NCI-H1436 (cell line): ENCODE results near the gene IPO5.
A peak's percentile ranks its signal among the peaks of the same experiment; 100 is the strongest.
"Not testable (repeated sequence)": the region's sequence is repeated elsewhere in the genome, so short reads cannot be mapped to it uniquely, and the experiment has no call there.

Experiments
- DNase-seq: peaks from one replicate; lab custom pipeline; 2025; lab: John Stamatoyannopoulos, UW

Gene IPO5

DNA sequence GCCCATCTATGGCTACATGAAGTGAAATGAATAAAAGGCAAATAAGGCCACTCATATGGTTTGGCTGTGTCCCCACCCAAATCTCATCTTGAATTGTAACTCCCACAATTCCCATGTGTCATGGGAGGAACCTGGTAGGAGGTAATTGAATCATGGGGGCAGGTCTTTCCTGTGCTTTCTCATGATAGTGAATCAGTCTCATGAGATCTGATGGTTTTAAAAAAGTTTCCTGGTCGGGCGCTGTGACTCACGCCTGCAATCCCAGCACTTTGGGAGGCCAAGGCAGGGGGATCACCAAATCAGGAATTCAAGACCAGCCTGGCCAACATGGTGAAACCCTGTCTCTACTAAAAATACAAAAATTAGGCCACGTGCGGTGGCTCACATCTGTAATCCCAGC is 4.2 kb upstream of the IPO5 start:
- DNase-seq = not testable (repeated sequence)

DNA sequence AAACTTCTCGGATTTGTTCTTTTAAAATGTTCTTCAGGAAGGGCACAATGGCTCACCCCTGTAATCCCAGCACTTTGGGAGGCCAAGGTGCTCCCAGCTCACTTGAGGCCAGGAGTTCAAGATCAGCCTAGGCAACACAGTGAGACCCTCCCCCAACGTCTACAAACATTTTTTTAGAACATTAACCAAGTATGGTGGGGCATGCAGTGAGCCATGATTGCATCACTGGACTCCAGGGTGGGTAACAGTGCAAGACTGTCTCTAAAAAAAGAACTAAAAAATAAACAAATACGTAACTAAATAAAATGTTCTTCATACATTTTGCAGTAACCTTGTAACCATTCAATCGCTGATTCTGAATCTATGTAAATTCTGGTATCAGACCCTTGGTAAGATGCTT is 2.1 kb upstream of the IPO5 start:
- DNase-seq = no peak

DNA sequence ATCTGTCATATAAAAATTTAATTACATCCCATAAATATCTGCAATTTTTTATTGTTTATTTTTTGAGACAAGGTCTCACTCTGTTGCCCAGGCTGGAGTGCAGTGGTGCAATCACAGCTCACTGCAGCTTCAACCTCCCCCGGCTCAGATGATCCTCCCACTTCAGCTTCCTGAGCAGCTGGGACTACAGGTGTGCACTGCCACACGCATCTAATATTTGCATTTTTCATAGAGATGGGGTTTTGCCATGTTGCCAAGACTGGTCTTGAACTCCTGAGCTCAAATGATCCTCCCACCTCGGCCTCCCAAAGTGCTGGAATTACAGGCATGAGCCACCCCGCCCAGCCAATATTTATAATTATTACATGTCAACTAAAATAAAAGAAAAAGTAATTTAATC is 644 bp upstream of the IPO5 start:
- not testable (repeated sequence) for DNase-seq

GRCh38 chr13:97961340-97961739 is 7.9 kb downstream of the IPO5 start:
- no peak for DNase-seq

DNA sequence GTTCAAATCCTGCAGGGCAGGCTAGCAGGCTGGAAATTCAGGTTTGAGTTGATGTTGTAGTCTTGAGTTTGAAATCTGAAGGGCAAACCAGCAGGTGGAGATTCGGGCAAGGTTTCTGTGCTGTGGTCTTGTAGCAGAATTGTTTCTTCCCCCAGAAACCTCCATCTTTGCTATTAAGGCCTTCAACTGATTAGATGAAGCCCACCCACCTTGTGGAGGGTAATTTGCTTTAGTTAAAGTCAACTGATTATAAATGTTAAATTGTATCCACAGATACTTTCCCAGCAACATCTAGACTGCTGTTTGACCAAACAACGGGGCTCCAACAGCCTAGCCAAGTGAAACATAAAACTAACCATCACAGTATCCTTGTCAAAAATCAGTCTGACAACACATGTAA is 9.4 kb downstream of the IPO5 start:
- DNase-seq = no peak

- DNase-seq = no peak
Measured at GRCh38 chr13:97967226-97967625, 13.8 kb downstream of the IPO5 start.

DNA sequence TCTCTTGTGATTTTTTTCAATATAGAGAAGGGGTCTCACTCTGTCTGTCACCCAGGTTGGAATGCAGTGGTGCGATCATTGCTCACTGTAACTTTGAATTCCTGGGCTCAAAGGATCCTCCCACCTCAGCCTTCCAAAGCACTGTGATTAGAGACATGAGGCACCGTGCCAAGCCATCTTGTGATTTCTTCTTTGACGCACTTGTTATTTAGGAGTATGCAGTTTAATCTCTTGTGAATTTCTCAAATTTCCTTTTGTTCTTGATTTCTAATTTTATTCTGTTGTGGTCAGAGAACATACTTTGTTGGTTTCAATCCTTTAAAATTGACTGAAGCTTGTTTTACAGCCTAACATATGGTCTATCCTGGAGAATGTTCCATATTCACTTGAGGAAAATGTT is 14.5 kb downstream of the IPO5 start:
- DNase-seq = no peak

DNA sequence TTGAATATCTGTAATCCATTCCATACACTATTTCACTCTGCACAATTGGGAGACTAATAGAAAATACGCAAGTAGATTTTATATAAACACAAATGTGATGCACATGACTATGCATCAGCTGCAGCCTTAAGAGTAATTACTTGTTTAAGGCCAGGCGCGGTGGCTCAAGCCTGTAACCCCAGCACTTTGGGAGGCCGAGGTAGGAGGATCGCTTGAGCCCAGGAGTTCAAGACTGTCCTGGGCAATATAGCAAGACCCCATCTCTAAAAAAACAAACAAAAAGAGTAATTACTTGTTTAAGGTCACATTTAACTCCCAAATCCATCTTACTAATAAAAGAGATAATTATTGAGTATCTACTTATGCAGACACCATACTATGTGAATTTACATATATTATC is 18.0 kb downstream of the IPO5 start:
- DNase-seq = no peak

DNA sequence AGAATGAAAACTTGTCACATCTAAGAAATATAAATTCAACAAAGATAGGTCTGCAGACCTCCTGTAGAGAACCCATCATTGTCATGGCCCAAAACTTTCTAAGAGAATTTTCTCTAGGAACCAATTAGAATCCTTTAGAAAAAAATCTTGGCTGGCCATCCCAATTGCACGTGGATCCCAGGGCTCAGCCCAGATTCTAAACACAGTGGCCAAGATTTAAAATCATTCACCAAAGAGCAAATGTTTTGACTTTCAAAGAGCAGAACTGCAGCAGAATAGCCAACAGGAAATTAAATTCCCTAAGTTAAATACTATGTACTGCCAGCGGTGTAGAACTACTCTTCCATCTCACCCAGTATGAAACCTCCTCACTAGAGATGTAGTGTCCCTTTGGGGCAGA is 21.3 kb downstream of the IPO5 start:
- no peak for DNase-seq

DNA sequence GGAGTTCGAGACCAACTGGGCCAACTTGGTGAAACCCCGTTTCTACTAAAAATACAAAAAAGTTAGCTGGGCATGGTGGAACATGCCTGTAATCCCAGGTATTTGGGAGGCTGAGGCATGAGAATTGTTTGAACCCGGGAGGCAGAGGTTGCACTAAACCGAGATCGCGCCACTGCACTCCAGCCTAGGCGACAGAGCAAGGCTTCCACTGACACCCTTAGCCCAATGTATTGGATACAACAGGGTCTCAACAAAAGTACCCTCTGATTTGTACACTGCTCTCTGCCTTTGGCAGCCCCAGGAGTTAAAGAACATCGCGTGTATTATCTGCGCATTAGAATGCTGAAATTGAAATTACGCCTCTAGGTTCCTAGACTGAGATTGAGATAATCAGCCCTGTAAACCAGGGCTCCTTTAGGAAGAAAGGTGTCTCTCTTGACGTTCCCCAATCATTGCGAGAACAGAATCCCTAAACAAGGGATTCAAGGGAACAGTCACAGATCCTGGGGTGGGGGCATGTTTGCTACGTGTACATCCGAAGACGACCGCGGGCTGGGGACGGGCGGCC is 21.9 kb downstream of the IPO5 start:
- peak; percentile 49 for DNase-seq

- peak; percentile 90 for DNase-seq
Measured at GRCh38 chr13:97975848-97976609, 22.6 kb downstream of the IPO5 start.

GRCh38 chr13:97976610-97977521 is 23.4 kb downstream of the IPO5 start:
- peak; percentile 29 for DNase-seq

DNA sequence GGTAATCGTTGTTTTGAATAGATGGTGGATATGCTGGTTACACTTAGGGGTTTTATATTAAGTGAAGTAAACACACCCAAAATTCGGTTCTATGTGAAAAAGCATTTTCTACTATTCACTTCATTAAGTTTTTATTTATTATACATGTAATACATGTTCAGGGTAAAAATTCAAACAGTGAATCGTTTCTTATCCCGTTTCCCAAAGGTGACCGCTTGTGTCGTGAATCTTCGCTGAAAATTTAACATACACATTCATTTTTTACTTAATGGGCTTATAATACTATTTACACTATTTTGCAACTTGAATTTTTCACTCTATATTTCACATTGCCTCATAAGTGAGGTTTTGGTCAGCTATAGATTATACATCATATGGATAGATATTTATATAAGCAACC is 24.5 kb downstream of the IPO5 start:
- DNase-seq = no peak

DNA sequence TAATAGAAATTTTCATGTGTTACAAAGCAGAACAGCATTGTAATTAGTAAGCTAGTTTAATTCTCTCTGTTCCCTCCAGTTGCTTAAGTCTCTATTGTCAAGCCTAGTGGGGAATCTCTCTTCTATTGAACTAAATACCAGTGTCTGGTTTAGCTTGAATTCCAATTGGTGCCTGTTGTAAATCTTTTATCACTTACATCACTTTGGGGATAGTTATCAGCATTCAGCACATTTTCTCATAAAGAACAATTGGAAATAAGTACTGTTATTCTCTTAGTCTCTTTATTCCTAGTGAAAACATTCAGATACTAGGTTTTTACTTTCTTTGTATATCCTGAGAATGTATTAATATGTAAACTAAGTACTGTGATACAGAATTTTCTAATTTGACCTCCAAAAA is 25.2 kb downstream of the IPO5 start:
- no peak for DNase-seq

- DNase-seq = no peak
Measured at GRCh38 chr13:97979051-97979450, 25.6 kb downstream of the IPO5 start.

DNA sequence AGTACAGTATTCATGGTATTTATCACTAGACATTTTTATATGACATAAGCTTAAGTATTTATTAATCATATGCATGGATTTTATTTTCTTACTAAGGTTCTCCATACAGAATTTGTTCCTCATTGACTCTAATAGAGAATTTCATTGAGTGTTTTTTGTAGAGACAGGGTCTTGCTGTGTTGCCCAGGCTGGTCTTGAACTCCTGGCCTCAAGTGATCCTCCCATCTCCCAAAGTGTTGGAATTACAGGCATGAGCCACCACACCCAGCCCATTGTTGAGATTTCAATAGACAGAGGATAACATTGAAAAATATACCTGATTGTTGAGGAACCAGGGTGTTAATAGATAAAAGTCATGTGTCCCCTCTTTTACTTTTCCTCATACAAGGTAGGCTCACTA is 26.1 kb downstream of the IPO5 start:
- DNase-seq = no peak

- DNase-seq = no peak
Measured at GRCh38 chr13:97982286-97982685, 28.8 kb downstream of the IPO5 start.

- DNase-seq = no peak
Measured at GRCh38 chr13:97986835-97987234, 33.4 kb downstream of the IPO5 start.

DNA sequence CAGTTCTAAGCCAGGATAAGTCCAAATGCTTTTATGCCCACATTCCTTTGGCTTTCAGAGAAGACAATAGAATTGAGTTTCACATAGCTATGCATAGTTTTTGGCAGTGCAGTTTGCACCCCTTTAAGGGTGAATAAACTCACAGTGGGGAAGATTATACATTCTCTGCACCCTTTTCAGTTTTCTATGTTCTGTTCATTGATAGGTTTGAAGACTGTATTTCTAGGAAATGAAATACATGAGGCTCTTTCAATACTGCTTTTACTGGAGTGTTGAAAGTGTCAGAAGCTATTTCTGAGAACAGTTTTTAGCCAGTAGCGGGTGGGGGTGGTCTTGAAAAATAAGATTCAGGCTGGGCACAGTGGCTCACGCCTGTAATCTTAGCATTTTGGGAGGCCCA is 46.2 kb downstream of the IPO5 start:
- no peak for DNase-seq

DNA sequence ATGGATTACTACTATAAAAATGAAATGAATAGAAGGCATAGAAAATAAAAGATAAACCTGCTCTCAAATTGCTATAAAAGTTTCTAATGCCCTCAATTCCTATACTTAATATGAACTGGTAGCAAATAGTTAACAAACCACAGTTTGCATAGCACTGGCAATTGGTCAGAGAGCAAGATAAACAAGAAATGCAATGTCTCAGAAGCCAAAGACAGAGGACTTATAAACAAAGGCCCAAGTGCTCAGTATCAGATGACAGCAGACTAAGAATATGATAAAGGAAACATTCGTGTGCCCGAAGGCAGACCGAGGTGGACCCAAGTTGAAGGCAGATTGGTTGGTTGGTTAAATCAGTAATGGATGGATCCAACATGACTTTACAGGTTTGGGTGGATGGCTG is 50.6 kb downstream of the IPO5 start:
- no peak for DNase-seq

DNA sequence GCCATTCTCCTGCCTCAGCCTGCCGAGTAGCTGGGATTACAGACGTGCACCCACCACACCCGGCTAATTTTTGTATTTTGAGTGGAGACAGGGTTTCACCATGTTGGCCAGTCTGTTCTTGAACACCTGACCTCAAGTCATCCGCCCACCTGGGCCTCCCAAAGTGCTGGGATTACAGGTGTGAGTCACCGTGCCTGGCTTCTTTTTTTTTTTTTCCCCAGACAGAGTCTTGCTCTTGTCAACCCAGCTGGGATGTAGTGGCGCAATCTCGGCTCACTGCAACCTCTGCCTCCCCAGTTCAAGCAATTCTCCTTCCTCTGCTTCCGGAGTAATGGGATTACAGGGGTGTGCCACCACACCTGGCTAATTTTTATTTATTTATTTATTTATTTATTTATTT is 51.5 kb downstream of the IPO5 start:
- not testable (repeated sequence) for DNase-seq

- no peak for DNase-seq
Measured at GRCh38 chr13:98007001-98007400, 53.5 kb downstream of the IPO5 start.

GRCh38 chr13:98013241-98013640 is 59.8 kb downstream of the IPO5 start:
- no peak for DNase-seq
